Activated CD4-positive, CD25-positive, alpha-beta regulatory T cell (primary cell): ENCODE results near the gene GABRR2.

Experiments used
- DNase-seq, 4 experiments: peaks; one replicate each; lab custom pipeline; 2025; lab: John Stamatoyannopoulos, UW

GABRR2 gene

GRCh38 chr6:89208551-89208950 is 106.5 kb downstream of the GABRR2 start:
- no peak for DNase-seq
